ENCODE results near the gene HDLBP.
"Not testable (repeated sequence)": the region's sequence is repeated elsewhere in the genome, so short reads cannot be mapped to it uniquely, and the experiment has no call there.

The HDLBP gene

DNA sequence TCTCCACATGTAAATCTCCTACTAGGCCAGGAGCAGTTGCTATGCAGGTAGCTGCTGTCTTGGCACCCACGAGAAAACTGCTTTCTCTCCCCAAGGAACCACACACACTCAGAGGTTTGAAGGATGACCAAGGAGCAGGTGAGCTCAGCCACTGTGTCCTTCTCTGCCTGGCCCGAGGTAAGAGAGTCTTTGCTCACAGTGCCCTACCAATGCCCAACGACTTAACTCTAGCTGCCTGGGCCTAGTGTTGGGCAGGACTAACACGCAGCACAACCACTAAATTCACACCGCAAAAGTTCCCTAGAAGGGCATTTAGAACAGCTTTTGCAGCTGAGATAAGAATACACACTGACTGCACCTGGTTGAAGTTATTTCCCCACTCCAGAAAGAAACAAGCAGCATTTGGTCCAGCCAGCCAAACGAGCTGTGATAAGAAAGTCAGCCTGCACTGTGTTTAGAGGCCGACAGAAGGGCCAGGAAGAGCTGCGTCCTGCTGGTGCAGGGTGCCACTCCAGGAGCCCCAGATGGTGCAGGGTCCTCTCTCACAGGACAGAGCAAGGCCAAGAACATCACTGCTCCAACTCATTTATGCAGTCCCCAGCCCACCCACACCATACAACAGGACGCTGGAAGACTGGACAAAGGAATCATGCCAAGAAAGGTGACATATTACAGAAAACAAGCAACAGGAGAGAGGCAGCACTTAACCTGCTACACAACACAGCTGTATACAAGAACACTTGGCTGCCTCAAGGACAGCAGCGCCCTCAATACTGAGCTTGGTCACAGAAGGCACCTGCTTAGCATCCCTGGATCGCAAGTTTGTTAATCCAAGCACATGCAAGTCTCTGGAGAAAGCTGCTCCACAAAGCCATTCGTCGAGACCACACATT is 12.5 kb downstream of the HDLBP start:
- FAIRE-seq = no peak

DNA sequence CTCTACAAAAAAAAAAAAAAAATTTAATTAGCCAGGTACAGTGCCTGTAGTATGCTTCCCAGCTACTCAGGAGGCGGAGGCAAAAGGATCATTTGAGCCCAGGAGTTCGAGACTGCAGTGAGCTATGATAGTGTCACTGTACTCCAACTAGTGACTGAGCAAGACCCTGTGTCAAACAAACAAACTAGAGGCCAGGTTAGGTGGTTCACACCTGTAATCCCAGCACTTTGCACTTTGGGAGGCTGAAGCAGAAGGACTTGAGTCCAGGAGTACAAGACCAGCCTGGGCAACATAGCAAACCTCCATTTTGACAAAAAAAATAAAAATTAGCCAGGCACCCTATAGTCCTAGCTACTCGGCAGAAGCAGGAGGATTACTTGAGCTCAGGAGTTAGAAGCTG is 13.4 kb downstream of the HDLBP start:
- FAIRE-seq = no peak

DNA sequence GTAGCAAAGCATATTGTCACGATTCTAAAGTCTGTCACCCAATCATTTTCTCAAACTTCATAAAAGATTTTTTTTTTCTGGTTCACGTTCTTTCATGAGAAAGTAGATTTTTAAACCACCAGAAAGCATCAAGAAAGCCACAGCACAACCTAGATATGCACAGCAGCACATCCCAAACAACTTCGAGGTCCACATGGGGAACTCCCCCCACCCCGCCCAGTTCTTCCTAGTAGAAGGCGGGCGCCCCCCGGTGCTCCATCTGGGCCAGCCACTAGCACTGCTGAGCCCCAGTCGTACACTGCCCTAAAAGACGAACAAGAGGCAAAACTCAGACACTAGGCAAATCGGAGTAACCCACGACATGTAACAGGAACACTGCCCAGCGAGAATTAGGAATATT is 15.5 kb downstream of the HDLBP start:
- FAIRE-seq = no peak

DNA sequence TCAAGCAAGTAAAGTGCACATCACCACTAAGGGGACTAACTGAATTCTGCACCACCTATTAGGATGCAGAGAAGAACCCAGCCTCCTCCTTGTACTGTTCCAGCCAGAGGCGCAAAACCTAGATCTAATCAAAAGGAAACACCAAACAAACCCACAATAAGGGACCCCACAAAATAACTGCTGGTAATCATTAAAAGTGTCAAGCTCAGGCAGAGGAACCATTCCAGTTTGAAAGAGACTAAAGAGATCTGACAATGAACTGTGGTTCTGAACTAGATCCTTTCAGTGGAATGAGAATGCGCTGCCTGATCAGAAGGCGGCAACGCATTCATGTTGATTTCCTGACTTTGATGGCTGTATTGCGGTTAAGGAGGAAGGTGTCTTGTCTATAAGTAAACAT is 16.8 kb downstream of the HDLBP start:
- FAIRE-seq = no peak

DNA sequence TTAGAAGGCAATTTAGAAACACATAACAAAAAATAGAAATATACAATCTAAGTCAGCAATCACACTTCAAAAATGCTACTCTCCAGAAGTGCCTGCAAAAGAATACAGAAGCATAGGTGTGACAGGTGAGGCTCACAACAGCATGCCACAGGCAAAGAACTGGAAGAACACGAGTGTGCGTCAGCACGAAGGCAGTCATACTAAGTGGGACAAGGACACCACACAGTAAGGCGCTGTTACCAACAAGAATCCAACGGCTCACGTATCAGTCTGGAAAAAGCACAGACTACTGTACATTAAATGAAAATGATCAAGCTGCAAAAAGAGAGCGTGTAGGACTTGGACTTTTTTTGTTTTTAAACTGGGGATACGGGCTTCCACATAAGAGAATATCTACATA is 18.7 kb downstream of the HDLBP start:
- FAIRE-seq = no peak

DNA sequence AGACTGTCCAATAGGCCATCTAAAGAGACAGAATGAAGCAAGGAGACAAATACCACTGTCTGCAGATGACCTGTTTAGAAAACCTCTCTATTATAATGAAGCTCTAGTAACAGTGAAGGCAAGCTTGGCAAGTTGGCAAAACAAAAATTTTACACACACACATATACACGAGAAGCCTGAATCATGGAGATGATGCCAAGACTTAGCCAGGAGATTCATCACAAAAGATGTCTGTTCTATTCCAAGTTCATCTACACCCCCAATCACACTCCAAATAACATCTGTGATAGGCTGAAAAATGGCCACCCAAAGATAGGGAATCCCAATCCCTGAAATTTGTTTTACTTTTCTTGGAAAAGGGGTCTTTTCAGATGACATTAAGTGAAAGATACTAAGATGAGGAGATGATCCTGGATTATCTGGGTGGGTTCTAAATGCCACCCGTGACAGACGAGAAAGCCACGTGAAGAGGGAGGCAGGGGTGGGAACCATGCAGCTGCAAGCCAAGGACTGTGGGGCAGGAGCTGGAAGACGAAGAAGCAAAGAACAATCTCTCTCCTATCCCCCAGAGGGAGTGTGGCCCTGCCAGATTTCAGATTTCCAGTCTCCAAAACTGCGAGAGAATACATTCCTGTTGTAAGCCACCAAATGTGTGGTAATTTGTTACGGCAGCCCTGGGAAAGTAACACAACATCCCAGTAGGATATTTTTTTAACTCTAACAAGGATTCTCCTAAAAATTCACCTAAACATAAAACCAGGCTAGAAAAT is 20.0 kb downstream of the HDLBP start:
- FAIRE-seq = no peak

DNA sequence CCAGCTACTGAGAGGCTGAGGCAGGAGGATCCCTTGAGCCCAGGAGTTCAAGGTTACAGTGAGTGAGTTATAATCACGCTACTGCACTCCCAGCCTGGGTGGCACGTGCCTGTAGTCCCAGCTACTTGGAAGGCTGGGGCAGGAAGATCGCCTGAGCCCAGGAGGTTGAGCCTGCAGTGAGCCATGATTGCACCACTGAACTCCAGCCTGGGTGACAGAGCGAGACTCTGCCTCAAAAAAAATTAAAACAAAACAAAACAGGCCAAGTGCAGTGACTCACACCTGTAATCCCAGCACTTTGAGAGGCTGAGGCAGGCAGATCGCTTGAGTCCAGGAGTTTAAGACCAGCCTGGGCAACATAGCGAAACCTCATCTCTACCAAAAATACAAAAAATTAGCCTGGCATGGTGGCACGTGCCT is 22.1 kb downstream of the HDLBP start:
- FAIRE-seq = not testable (repeated sequence)

DNA sequence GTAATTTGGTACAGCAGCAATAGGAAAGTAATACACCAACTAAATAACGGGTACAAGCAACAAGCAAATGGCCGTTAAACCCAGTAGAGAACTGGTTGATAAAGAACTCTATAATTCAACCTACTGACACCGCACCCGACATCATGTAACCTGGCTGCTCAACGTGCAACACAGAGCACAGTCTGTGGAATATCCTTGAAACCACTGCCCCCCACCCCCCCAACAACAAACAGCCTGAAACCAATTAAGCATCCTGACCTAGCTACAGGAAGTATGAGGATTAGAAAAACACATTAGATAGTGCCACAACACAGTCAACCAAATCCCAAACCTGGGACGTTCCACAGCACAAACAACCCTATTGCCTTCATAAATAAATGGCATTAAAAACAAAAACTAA is 23.5 kb downstream of the HDLBP start:
- FAIRE-seq = no peak

DNA sequence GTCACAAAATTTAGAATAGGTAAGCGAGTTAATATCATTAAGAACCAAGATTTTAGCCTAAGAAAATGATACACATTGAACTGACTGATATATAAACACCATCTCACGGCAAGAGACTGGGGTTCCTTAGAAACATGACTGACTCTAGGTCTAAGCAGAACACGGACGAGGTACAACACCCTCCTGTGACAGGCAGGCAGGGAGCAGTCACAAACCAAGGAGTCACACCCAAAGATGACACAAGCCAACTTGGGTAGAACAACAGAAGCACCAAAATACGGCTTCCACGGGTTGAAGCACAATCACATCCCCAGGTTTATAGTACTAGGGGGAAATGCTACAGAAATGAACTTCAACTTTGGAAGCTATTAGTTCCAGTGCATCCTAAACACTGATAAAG is 24.3 kb downstream of the HDLBP start:
- no peak for FAIRE-seq

DNA sequence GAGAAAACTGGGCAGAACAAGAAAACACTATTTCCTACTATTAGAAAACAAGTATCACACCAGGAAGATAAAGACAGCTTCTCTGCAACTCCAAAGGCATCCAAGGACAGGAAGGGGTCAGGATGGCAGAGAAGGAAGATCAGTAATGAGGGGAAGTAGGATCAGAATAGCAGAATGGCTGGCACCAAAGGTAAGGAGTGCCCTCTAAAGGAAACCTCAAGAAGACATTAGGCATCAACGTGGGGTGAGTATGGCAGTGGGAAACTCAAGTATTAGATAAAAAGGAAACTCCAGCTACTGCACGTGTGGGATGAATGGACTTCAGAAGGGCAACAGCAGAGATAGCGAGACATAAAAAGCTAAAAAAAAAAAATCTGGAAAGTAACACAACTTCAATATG is 25.9 kb downstream of the HDLBP start:
- FAIRE-seq = no peak

DNA sequence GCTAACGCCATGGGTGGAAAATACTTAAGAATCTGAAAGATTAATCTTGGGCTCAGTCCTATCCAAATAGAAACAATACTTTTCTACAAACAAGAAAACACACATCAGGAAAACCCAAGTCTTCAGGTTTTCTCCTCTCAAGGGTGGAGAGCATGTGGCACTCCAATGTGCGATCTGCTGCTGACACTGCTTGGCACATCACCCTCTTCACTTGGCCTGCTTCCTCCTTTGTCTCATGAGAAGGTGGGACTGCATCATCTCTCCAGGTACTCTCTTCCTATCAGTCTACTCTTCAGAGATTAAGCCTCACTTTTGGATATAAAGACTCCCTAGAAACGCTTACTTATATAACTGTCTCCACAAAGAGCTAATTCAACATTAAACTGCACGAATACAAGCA is 26.4 kb downstream of the HDLBP start:
- FAIRE-seq = no peak

DNA sequence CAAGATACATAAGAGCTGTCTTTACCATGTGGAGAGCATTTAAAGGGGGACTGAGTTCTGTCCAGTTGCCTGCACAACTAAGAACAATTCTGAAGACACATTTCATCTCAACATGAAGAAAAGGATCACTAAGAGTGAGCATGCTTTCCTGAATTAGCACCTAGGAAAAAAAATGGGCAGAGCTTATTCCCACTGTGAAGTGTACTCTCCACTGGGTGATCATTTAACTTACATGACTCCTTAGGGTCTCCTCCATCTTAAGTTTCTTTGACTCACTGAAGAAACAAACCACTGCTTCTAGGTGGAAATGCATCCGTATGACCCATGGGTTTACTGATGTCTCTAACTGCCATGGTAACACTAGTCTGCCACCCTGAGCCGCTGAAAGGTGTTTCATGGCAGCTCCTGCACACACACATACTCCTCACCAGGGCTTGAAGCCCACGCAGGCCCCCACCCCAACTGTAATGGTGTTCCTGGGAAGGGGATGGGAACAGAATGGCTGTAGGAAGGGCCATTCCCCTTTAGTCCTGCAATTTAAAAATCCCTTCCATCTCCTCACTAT is 27.1 kb downstream of the HDLBP start:
- no peak for FAIRE-seq

DNA sequence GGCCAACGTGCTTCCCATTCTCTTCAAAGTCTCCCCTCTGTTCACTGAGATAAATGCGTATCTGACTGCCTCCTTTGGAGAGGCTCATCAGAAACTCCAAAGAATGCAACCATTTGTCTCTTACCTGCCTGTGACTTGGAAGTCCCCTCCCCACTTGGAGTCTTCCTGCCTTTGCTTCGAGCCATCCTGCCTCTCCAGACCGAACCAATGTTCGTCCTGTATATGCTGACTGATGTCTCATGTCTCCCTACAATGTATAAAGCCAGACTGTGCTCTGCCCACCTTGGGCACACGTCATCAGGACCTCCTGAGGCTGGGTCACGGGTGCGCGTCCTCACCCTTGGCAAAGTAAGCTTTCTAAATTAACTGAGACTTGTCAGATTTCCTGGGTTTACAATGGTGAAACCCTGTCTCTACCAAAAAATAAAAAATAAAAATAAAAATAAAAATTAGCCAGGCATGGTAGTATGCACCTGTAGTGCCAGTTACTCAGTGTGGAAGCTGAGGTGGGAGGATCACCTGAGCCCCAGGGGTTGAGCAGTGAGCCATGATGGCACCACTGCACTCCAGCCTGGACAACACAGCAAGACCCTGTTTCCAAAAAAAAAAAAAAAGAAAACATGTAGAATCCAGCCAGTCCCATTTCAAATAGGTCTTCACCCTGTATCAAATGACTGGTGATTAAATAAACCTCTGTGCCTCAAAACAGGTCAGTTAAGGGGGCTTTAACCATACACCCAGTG is 29.0 kb downstream of the HDLBP start:
- FAIRE-seq = no peak

DNA sequence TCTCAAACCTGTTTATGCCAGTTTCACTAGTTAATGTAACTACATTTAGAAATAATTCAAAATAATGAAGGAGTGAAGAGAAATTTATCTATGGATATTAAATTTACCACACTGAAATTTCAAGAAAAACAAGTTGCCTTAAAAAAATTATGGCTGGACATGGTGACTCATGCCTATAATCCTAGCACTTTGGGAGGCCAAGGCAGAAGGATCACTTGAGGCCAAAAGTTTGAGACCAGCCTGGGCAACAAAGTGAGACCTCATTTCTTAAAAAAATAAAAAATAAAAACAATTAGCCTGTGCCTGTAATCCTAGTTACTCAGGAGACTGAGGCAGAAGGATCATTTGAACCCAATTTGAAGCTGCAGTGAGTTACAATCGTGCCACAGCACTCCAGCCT is 29.9 kb downstream of the HDLBP start:
- FAIRE-seq = no peak

DNA sequence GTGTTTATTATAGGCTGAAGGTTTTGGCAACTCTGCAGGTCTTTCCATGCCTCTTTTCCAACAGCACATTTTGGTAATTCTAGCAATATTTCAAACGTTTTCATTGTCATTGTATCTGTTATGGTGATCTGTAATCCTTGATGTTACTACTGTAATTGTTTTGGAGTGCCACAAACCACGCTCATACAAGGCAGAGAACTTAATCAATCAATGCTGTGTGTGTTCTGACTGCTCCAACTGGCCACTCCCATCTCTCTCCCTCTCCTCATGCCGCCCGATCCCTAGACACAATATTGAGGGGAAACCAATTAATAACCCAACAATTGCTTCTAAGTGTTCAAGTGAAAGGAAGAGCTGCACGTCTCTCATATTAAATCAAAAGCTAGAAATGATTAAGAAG is 32.9 kb downstream of the HDLBP start:
- no peak for FAIRE-seq

DNA sequence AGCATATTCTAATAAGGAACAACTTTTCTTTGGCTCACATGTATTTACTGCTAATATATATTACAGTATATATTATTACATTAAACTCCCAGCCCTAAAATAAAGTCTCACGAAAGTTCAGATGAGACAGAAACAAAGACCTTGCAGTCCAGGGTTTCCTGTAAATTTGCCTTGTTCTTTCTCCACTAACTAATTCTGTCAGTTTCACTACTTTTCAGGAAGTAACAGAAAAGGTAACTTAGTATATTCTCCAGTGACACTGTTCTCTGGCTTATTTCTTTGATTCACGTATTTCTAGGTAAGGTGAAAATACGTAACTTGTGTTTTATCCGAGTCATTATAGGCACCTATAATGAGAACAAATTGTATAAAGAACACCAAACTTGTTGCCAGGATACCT is 35.2 kb downstream of the HDLBP start:
- peak; percentile 27 for FAIRE-seq

DNA sequence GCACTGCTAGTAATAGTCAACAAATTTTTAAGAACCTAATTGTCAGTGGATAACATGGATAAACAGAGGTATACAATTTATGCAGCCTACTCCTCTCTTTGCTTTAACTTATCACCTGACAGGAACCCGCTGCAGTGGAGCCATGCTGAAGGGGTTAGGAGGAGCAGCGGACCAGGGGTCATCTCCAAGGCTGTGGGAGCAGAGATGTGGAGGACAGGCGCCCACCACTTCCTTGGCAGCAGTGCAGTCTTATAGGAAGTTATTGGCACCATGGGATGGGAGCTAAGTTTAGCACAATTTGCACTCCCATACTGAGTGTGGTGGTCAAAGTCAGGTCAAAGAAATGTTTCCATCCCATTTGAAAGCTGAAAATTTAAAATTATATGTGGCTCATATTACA is 35.6 kb downstream of the HDLBP start:
- no peak for FAIRE-seq

DNA sequence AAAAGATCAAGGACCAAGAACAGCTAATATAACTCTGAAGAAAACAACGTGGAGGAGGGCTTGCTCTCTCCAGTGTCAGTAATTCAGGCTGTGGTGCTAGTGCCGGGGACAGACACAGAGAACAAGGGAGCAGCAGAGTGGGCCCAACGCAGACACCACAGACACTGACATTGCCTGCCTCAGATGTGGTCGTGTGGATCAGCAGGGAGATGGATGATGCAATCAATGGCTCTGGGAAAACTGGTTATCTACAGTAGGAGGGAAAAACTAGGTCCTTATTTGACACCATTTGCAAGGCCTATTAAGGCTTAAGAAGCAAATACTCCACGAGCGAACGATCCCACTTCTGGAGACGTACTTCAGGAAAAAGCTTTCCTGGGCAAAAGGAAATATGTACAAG is 36.1 kb downstream of the HDLBP start:
- no peak for FAIRE-seq

DNA sequence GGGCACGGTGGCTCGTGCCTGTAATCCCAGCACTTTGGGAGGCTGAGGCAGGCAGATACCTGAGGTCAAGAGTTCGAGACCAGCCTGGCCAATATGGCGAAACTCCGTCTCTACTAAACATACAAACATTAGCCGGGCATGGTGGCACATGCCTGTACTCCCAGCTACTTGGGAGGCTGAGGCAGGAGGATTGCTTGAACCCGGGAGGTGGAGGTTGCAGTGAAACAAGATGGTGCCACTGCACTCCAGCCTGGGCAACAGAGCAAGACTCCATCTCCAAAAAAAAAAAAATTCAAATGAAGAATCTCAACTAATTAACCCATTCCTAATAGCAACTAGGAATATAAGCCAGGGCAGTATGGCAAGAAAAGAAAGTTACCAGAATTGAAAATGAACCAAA is 37.2 kb downstream of the HDLBP start:
- FAIRE-seq = not testable (repeated sequence)

DNA sequence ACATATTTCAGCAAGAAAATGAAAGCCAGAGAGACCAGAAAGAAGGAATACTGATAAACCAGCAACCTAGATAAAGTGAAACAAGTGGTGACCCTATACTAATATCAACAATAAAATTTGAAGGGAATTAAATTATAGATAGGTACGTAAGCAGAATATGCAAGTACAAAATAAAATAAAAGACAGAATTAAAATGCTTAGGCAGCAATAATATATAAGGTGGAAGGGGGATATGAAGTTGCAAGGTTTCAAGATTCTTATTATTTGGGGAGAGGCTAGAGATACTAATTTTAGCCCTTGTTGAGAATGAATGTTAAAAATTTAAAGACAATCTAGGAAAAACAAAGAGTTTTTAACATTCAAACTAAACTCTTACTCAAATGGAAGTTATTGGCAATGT is 39.6 kb downstream of the HDLBP start:
- no peak for FAIRE-seq

DNA sequence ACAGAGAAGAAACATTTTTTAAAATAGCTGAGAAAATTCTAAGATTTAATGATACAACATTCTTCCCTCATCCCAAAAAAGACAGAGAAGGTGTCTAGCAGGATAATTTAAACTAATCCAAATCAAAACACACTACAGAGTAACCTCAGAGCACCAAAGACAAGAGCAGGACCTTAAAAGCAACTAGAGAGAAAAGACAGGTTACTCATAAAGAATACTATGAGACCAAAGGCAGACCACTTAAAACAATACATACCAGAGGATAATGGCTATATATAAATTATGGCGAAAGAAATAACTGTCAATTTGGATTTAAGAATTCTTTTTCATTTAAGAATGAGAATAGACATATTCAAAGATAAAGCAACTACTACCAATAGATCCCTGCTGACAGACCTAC is 40.0 kb downstream of the HDLBP start:
- no peak for FAIRE-seq

DNA sequence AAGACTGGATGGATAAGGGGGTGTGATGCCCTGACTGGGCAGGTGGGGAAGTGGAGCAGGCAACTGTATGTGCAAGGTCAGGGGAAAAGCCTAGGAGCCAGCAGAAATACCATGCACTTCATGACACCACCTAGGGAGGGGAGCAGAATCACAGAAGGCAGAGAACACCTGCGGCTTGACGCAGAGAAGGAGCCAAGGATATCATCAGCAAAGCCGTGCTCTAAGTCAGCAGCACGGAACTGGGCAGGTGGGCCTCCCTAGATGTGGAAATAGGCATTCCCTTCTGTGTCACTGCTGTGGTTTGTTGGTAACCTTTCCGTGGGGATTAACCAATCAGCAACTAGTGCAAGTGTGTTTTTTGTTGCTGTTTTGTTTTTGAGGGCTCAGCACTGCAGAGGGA is 41.3 kb downstream of the HDLBP start:
- no peak for FAIRE-seq
